ENCODE results near the gene RERE. TPM values are rescaled to one million over a fixed set of nuclear protein-coding genes. Genes with fewer than 3 reads are reported as not detected.

The RERE gene
- total RNA-seq, 1 experiment from 2014 or later: 217 TPM

DNA sequence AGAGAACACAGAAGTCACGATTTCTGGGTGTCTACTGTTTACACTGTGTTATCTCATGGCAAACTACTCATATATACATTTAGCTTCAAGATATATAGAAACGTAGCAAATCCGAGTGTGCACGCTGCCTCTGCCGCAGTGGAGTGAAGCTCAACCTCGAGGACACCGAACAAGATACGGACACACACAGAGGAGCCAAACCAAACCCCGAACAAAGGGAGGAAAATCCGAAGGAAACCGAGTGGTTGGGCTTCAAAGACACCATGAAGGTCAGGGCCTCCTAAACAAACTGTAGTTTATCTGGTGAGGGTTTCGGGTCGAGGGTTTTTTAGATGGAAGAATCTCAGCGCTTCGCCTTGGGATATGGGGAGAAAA is 465.0 kb downstream of the RERE start:
- no peak for ATAC-seq
- in situ Hi-C loops (cut with HindIII; ENCODE audit: low pct_unique_long_range_greater_than_20kb, low sequenced_read_pairs) (no loop called here), intact Hi-C loops (cut with micrococcal nuclease; ENCODE audit: unreplicated experiment) (no loop called here)
- H3K4me3 ChIP-seq (ENCODE audit: low read depth in 2 of 2, low read length in 2 of 2): no peak overlapping the region
- peaks cover 14% of the 10 kb centered on the region for H3K4me1 ChIP-seq (ENCODE audit: control insufficient read depth, insufficient read depth, low read length)
- peaks cover 16% of the 10 kb centered on the region for H3K36me3 ChIP-seq (ENCODE audit: control insufficient read depth, insufficient read depth, low read length)
- BruUV-seq (replicated peaks): TSS peak; percentile 81
- TF ChIP-seq SIN3A (IDR thresholded peaks at IDR 0.05; ENCODE audit: borderline replicate concordance, insufficient read depth, low read depth, low read length) (no peak), TCF7L2 (IDR thresholded peaks at IDR 0.05; ENCODE audit: low read depth, low read length) (no peak), REST (IDR thresholded peaks at IDR 0.05; ENCODE audit: insufficient read depth in 1 of 2, low read depth in 2 of 2, low read length in 1 of 2) (no peak), POLR2AphosphoS5 (IDR thresholded peaks at IDR 0.05; ENCODE audit: low read depth, low read length) (no peak), CTCF (IDR thresholded peaks at IDR 0.05) (no peak)
- ChIA-PET POLR2A (no interaction called here), CTCF (no interaction called here)
- peak overlapping the region; percentile 48; the same call in 1 of the 2 replicates for H3K27ac ChIP-seq (ENCODE audit: low read length)
- no peaks in the 10 kb centered on the region for H3K9me3 ChIP-seq (ENCODE audit: control insufficient read depth, insufficient read depth, low read depth, low read length)
- no peaks in the 10 kb centered on the region for H3K27me3 ChIP-seq (ENCODE audit: control insufficient read depth, insufficient read depth, low read length)
- DNase-seq (ENCODE audit: low read depth, low spot score): no peak

GRCh38 chr1:8351693-8352470 is 465.6 kb downstream of the RERE start:
- ChIA-PET POLR2A (no interaction called here), CTCF (no interaction called here)
- ATAC-seq: peak; percentile 18; the same call in 1 of the 2 replicates
- no TSS peak for BruUV-seq (replicated peaks)
- Histone ChIP-seq H3K9me3 (ENCODE audit: control insufficient read depth, insufficient read depth, low read depth, low read length) (no peaks in the 10 kb centered on the region), H3K27me3 (ENCODE audit: control insufficient read depth, insufficient read depth, low read length) (no peaks in the 10 kb centered on the region), H3K36me3 (ENCODE audit: control insufficient read depth, insufficient read depth, low read length) (peaks cover 16% of the 10 kb centered on the region), H3K27ac (ENCODE audit: low read length) (peak overlapping the region; percentile 2; the same call in 1 of the 2 replicates), H3K4me1 (ENCODE audit: control insufficient read depth, insufficient read depth, low read length) (peaks cover 14% of the 10 kb centered on the region), H3K4me3 (ENCODE audit: low read depth in 2 of 2, low read length in 2 of 2) (no peak overlapping the region)
- in situ Hi-C loops (cut with HindIII; ENCODE audit: low pct_unique_long_range_greater_than_20kb, low sequenced_read_pairs): no loop called here
- intact Hi-C loops (cut with micrococcal nuclease; ENCODE audit: unreplicated experiment): no loop called here
- no peak for DNase-seq (ENCODE audit: low read depth, low spot score)
- TF ChIP-seq SIN3A (IDR thresholded peaks at IDR 0.05; ENCODE audit: borderline replicate concordance, insufficient read depth, low read depth, low read length): no peak
- TF ChIP-seq CTCF (IDR thresholded peaks at IDR 0.05): peak; percentile 86

Data from Panc1 (cell line).